PC-3 (cell line): ENCODE measurements around the gene ZNF106. TPM values are rescaled to one million over a fixed set of nuclear protein-coding genes. Genes with fewer than 3 reads are reported as not detected.
A peak's percentile ranks its signal among the peaks of the same experiment; 100 is the strongest.

Experiments
- ATAC-seq: fragments of 200-7000 bp; cut with Tn5 transposase; 2 replicates; pipeline ENCODE4 v1.9.1; 2020; ENCODE audit warnings: mild to moderate bottlenecking, moderate library complexity
- BruUV-seq: library from RNA; stranded (reverse); fragments of 400-500 nt; replicated peaks from 2 replicates; lab custom pipeline; 2021; lab: Mats Ljungman, UMichigan
- CTCF ChIA-PET: fragments of 300-600 bp; sonication (Branson Sonifier 250); formaldehyde crosslinking; loops from one replicate; lab custom pipeline; 2022; ENCODE audit warnings: antibody characterized with exemption; lab: Charles Lee
- POLR2A ChIA-PET: fragments of 300-600 bp; sonication (Branson Sonifier 250); formaldehyde crosslinking; loops from one replicate; lab custom pipeline; 2022; ENCODE audit warnings: antibody characterized with exemption; ENCODE audit not compliant: unreplicated experiment; lab: Charles Lee
- DNase-seq: peaks from one replicate; pipeline ENCODE4 v3.0.0-alpha.2; 2015
- H2AFZ ChIP-seq: fragments of 300-600 bp; sonication (generic); 2 replicates; pipeline ENCODE4 v1.6.0; 2016; ENCODE audit warnings: antibody characterized with exemption, low read length
- H3F3A ChIP-seq: fragments of 300-600 bp; sonication (generic); one replicate; pipeline ENCODE4 v1.6.0; 2017; ENCODE audit warnings: antibody characterized with exemption, low read length, control low read depth, mild to moderate bottlenecking; ENCODE audit not compliant: unreplicated experiment
- H3K27ac ChIP-seq: fragments of 300-600 bp; sonication (generic); 2 replicates; pipeline ENCODE4 v1.5.1; 2016; ENCODE audit warnings: mild to moderate bottlenecking, low read length
- H3K27me3 ChIP-seq: fragments of 300-600 bp; sonication (generic); 2 replicates; pipeline ENCODE4 v1.6.1; 2016; ENCODE audit warnings: low read length, mixed read lengths
- H3K36me3 ChIP-seq: fragments of 300-600 bp; sonication (generic); 2 replicates; pipeline ENCODE4 v1.6.1; 2016; ENCODE audit warnings: low read depth, mixed run types, low read length, mixed read lengths
- H3K4me1 ChIP-seq: fragments of 300-600 bp; sonication (generic); 2 replicates; pipeline ENCODE4 v1.5.1; 2016; ENCODE audit warnings: low read length; ENCODE audit not compliant: insufficient read depth
- H3K4me2 ChIP-seq: fragments of 300-600 bp; sonication (generic); 2 replicates; pipeline ENCODE4 v1.6.0; 2016; ENCODE audit warnings: low read length
- H3K4me3 ChIP-seq: fragments of 300-600 bp; sonication (generic); 2 replicates; pipeline ENCODE4 v1.5.1; 2016; ENCODE audit warnings: mild to moderate bottlenecking, low read length, mixed read lengths
- H3K79me2 ChIP-seq: fragments of 300-600 bp; sonication (generic); 2 replicates; pipeline ENCODE4 v1.6.1; 2017; ENCODE audit warnings: low read length, mixed read lengths
- H3K9ac ChIP-seq: fragments of 300-600 bp; sonication (generic); 2 replicates; pipeline ENCODE4 v1.6.0; 2016; ENCODE audit warnings: mild to moderate bottlenecking, low read length
- H3K9me2 ChIP-seq: fragments of 300-600 bp; sonication (generic); replicated peaks from 2 replicates; pipeline ENCODE4 v1.6.1; 2016; ENCODE audit warnings: mixed run types, low read length, mixed read lengths
- H3K9me3 ChIP-seq: fragments of 300-600 bp; sonication (generic); 2 replicates; pipeline ENCODE4 v1.6.1; 2016; ENCODE audit warnings: low read length, mixed read lengths
- H4K20me1 ChIP-seq: fragments of 300-600 bp; sonication (generic); 2 replicates; pipeline ENCODE4 v1.6.1; 2016; ENCODE audit warnings: low read length, mixed read lengths
- CTCF ChIP-seq: fragments of 300-600 bp; sonication (generic); conservative IDR thresholded peaks from 2 replicates; pipeline ENCODE4 v1.5.1; 2017; ENCODE audit warnings: antibody characterized with exemption, low read depth, mild to moderate bottlenecking, low read length
- EZH2 ChIP-seq: fragments of 300-600 bp; sonication (generic); IDR thresholded peaks from one replicate; pipeline ENCODE4 v1.6.1; 2017; ENCODE audit warnings: antibody characterized with exemption, mild to moderate bottlenecking, low read length; ENCODE audit not compliant: unreplicated experiment
- EZH2phosphoT487 ChIP-seq: fragments of 300-600 bp; sonication (generic); IDR thresholded peaks from 2 replicates; pipeline ENCODE4 v1.6.1; 2018; ENCODE audit warnings: mild to moderate bottlenecking, antibody characterized with exemption, low read length, borderline replicate concordance
- intact Hi-C: fragments of 100-400 bp; cut with micrococcal nuclease; formaldehyde crosslinking; loops from 2 replicates; pipeline ENCODE4 v1.9.0; 2023
- total RNA-seq: library from RNA; depleted of rRNA; stranded (reverse); fragments of >200 nt; gene quantifications from 2 replicates; pipeline ENCODE4 v1.2.3, GENCODE V29; 2014

ZNF106 gene
- total RNA-seq, 1 experiment from 2014 or later = 25.6 TPM

GRCh38 chr15:42510258-42511006, 19.5 kb upstream of the ZNF106 start:
- Histone ChIP-seq H4K20me1 (no peaks in the 10 kb centered on the region), H3K27me3 (no peaks in the 10 kb centered on the region), H3K36me3 (no peaks in the 10 kb centered on the region), H3K9ac (no peak overlapping the region), H3K27ac (no peak overlapping the region), H3K4me2 (no peak overlapping the region), H3K9me3 (no peaks in the 10 kb centered on the region), H3K4me3 (no peak overlapping the region), H3F3A (no peaks in the 10 kb centered on the region), H2AFZ (no peak overlapping the region), H3K4me1 (peaks cover 9% of the 10 kb centered on the region), H3K9me2 (no peaks in the 10 kb centered on the region), H3K79me2 (no peaks in the 10 kb centered on the region)
- no peak for TF ChIP-seq EZH2phosphoT487
- no peak for TF ChIP-seq EZH2
- no peak for TF ChIP-seq CTCF
- intact Hi-C loops = no loop called here
- no peak for DNase-seq
- ChIA-PET POLR2A (interaction anchor here (0.6 to 0.8 kb wide), 2 partner anchors 9 to 39 kb away, joined by 4 to 5 read pairs; no protein-coding TSS in a partner anchor), CTCF (no interaction called here)
- BruUV-seq = no TSS peak
- no peak for ATAC-seq

GRCh38 chr15:42508263-42508690, 17.3 kb upstream of the ZNF106 start:
- Histone ChIP-seq H3K9me2 (no peaks in the 10 kb centered on the region), H3K27me3 (no peaks in the 10 kb centered on the region), H3K79me2 (no peaks in the 10 kb centered on the region), H3F3A (no peaks in the 10 kb centered on the region), H3K4me2 (no peak overlapping the region), H3K9me3 (no peaks in the 10 kb centered on the region), H3K27ac (no peak overlapping the region), H3K4me3 (no peak overlapping the region), H3K36me3 (no peaks in the 10 kb centered on the region), H3K9ac (no peak overlapping the region), H3K4me1 (peaks cover 9% of the 10 kb centered on the region), H2AFZ (no peak overlapping the region), H4K20me1 (no peaks in the 10 kb centered on the region)
- intact Hi-C loops = no loop called here
- TF ChIP-seq EZH2phosphoT487 = no peak
- no peak for TF ChIP-seq EZH2
- no peak for TF ChIP-seq CTCF
- ATAC-seq (no peak), DNase-seq (no peak)
- BruUV-seq = no TSS peak
- CTCF ChIA-PET = no interaction called here
- POLR2A ChIA-PET = interaction anchor here (0.7 kb wide), 1 partner anchor 9 kb away, joined by 6 read pairs; no protein-coding TSS in a partner anchor

- ChIA-PET CTCF (no interaction called here), POLR2A (no interaction called here)
- TF ChIP-seq EZH2phosphoT487 (no peak), EZH2 (no peak), CTCF (no peak)
- Histone ChIP-seq H3K9me2 (no peaks in the 10 kb centered on the region), H4K20me1 (no peaks in the 10 kb centered on the region), H3K4me1 (peaks cover 9% of the 10 kb centered on the region), H3K79me2 (peaks cover 6% of the 10 kb centered on the region), H3K9me3 (no peaks in the 10 kb centered on the region), H3K27ac (no peak overlapping the region), H3K4me3 (no peak overlapping the region), H3K4me2 (peak overlapping the region; percentile 14; the same call in 1 of the 2 replicates), H3F3A (no peaks in the 10 kb centered on the region), H3K9ac (no peak overlapping the region), H3K27me3 (no peaks in the 10 kb centered on the region), H3K36me3 (no peaks in the 10 kb centered on the region), H2AFZ (no peak overlapping the region)
- intact Hi-C loops = no loop called here
- BruUV-seq = no TSS peak
- ATAC-seq (peak; percentile 67), DNase-seq (peak; percentile 31)
Observed at GRCh38 chr15:42507514-42507913, 16.6 kb upstream of the ZNF106 start.
